Measurements from ENCODE around the gene CFAP61. TPM values are rescaled to one million over a fixed set of nuclear protein-coding genes. Genes with fewer than 3 reads are reported as not detected.

CFAP61 gene
- total RNA-seq, 1 experiment from 2014 or later = 0.28 TPM

- in situ Hi-C loops (cut with HindIII; ENCODE audit: low pct_unique_long_range_greater_than_20kb, low sequenced_read_pairs) (no loop called here), intact Hi-C loops (cut with micrococcal nuclease; ENCODE audit: unreplicated experiment) (no loop called here)
- no peak for TF ChIP-seq TCF7L2 (IDR thresholded peaks at IDR 0.05; ENCODE audit: low read depth, low read length)
- TF ChIP-seq REST (IDR thresholded peaks at IDR 0.05; ENCODE audit: insufficient read depth in 1 of 2, low read depth in 2 of 2, low read length in 1 of 2) = no peak
- ATAC-seq (no peak), DNase-seq (ENCODE audit: low read depth, low spot score) (no peak)
- Histone ChIP-seq H3K4me3 (ENCODE audit: low read depth in 2 of 2, low read length in 2 of 2) (no peak overlapping the region), H3K9me3 (ENCODE audit: control insufficient read depth, insufficient read depth, low read depth, low read length) (no peaks in the 10 kb centered on the region), H3K4me1 (ENCODE audit: control insufficient read depth, insufficient read depth, low read length) (no peaks in the 10 kb centered on the region), H3K36me3 (ENCODE audit: control insufficient read depth, insufficient read depth, low read length) (peaks cover 48% of the 10 kb centered on the region), H3K27me3 (ENCODE audit: control insufficient read depth, insufficient read depth, low read length) (no peaks in the 10 kb centered on the region), H3K27ac (ENCODE audit: low read length) (no peak overlapping the region)
- CTCF ChIA-PET = no interaction called here
- BruUV-seq (replicated peaks) = no TSS peak
- POLR2A ChIA-PET = interaction anchor here (0.7 kb wide), 1 partner anchor 8 kb away, joined by 11 read pairs; no protein-coding TSS in a partner anchor
Measured at GRCh38 chr20:20034486-20034885, 17.8 kb upstream of the CFAP61 start.

GRCh38 chr20:20036756-20037155, 15.6 kb upstream of the CFAP61 start:
- Histone ChIP-seq H3K4me1 (ENCODE audit: control insufficient read depth, insufficient read depth, low read length) (no peaks in the 10 kb centered on the region), H3K9me3 (ENCODE audit: control insufficient read depth, insufficient read depth, low read depth, low read length) (no peaks in the 10 kb centered on the region), H3K36me3 (ENCODE audit: control insufficient read depth, insufficient read depth, low read length) (peaks cover 44% of the 10 kb centered on the region), H3K27me3 (ENCODE audit: control insufficient read depth, insufficient read depth, low read length) (no peaks in the 10 kb centered on the region), H3K4me3 (ENCODE audit: low read depth in 2 of 2, low read length in 2 of 2) (no peak overlapping the region), H3K27ac (ENCODE audit: low read length) (no peak overlapping the region)
- ChIA-PET POLR2A (no interaction called here), CTCF (no interaction called here)
- ATAC-seq (no peak), DNase-seq (ENCODE audit: low read depth, low spot score) (no peak)
- in situ Hi-C loops (cut with HindIII; ENCODE audit: low pct_unique_long_range_greater_than_20kb, low sequenced_read_pairs) = no loop called here
- intact Hi-C loops (cut with micrococcal nuclease; ENCODE audit: unreplicated experiment) = no loop called here
- BruUV-seq (replicated peaks) = no TSS peak
- TF ChIP-seq REST (IDR thresholded peaks at IDR 0.05; ENCODE audit: insufficient read depth in 1 of 2, low read depth in 2 of 2, low read length in 1 of 2) (no peak), SIN3A (IDR thresholded peaks at IDR 0.05; ENCODE audit: borderline replicate concordance, insufficient read depth, low read depth, low read length) (no peak), POLR2AphosphoS5 (IDR thresholded peaks at IDR 0.05; ENCODE audit: low read depth, low read length) (no peak), CTCF (IDR thresholded peaks at IDR 0.05) (no peak), TCF7L2 (IDR thresholded peaks at IDR 0.05; ENCODE audit: low read depth, low read length) (no peak)
